GM12878 (cell line): Measurements from ENCODE around the gene ACCS.

Source experiments
- EZH2 ChIP-seq: IDR thresholded peaks from 2 replicates; pipeline ENCODE4 v1.6.1; 2012; ENCODE audit warnings: low read depth, mild to moderate bottlenecking, control low read depth, inconsistent platforms, low read length, borderline replicate concordance; ENCODE audit not compliant: control insufficient read depth
- FOS ChIP-seq: IDR thresholded peaks from 3 replicates; pipeline ENCODE4 v1.6.1; 2011; ENCODE audit warnings: borderline replicate concordance; ENCODE audit not compliant: insufficient read length; ENCODE audit errors: extremely low read depth
- HCFC1 ChIP-seq: fragments of 150-350 bp; IDR thresholded peaks from 2 replicates; pipeline ENCODE4 v1.6.1; 2014; ENCODE audit warnings: low read length

DNA sequence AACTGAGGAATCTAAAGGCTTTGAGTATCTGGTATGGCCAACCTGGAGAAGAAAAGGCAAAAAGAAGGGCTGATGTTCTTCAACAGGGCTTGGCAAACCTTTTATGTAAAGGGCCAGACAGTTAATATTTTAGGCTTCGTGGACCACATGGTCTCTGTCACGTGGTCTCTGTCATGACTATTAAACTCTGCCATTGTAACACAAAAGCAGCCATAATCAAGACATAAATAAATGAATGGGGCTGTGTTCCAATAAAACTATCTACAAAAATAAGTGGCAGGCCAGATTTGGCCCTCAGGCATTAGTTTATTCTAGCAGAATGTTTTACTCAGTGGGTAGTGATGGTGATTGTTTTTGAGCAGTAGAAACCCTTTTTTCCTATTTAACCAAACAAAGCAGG, 18.8 kb upstream of the ACCS start:
- TF ChIP-seq FOS (no peak), HCFC1 (no peak), EZH2 (no peak)
